ENCODE results near the gene GARNL3.

Gene GARNL3

GRCh38 chr9:127422787-127423186, 158.2 kb downstream of the GARNL3 start:
- H3K27ac ChIP-seq (ENCODE audit: low read length): peak overlapping the region; percentile 90

GRCh38 chr9:127423476-127423933, 158.9 kb downstream of the GARNL3 start:
- Histone ChIP-seq H3K36me3 (ENCODE audit: control insufficient read depth in 2 of 2, insufficient read depth in 2 of 2, low read length in 2 of 2) (peaks cover 2 to 7% of the 10 kb centered on the region in 2 donors), H3K4me3 (ENCODE audit: low read length in 2 of 2) (peak overlapping the region; percentile 78 to 95), H3K9ac (ENCODE audit: low read length in 2 of 2) (peak overlapping the region; percentile 77 to 98), H3K4me1 (ENCODE audit: control insufficient read depth, insufficient read depth, low read length) (peaks cover 24% of the 10 kb centered on the region), H3K27ac (ENCODE audit: low read length) (peak overlapping the region; percentile 90), H3K27me3 (ENCODE audit: control insufficient read depth in 1 of 2, insufficient read depth in 2 of 2, low read length in 2 of 2) (no peaks in the 10 kb centered on the region), H3K9me3 (ENCODE audit: control insufficient read depth in 2 of 2, low read length in 2 of 2) (no peaks in the 10 kb centered on the region)

More at GRCh38 chr9:127422787-127423186, 158.2 kb downstream of the GARNL3 start:
- Histone ChIP-seq H3K4me1 (ENCODE audit: control insufficient read depth, insufficient read depth, low read length) (peaks cover 24% of the 10 kb centered on the region), H3K4me3 (ENCODE audit: low read length in 2 of 2) (peak overlapping the region; percentile 78 to 95), H3K36me3 (ENCODE audit: control insufficient read depth in 2 of 2, insufficient read depth in 2 of 2, low read length in 2 of 2) (peaks cover 2 to 4% of the 10 kb centered on the region in 2 donors), H3K9me3 (ENCODE audit: control insufficient read depth in 2 of 2, low read length in 2 of 2) (no peaks in the 10 kb centered on the region), H3K27me3 (ENCODE audit: control insufficient read depth in 1 of 2, insufficient read depth in 2 of 2, low read length in 2 of 2) (no peaks in the 10 kb centered on the region), H3K9ac (ENCODE audit: low read length in 2 of 2) (peak overlapping the region; percentile 77 to 98)

DNA sequence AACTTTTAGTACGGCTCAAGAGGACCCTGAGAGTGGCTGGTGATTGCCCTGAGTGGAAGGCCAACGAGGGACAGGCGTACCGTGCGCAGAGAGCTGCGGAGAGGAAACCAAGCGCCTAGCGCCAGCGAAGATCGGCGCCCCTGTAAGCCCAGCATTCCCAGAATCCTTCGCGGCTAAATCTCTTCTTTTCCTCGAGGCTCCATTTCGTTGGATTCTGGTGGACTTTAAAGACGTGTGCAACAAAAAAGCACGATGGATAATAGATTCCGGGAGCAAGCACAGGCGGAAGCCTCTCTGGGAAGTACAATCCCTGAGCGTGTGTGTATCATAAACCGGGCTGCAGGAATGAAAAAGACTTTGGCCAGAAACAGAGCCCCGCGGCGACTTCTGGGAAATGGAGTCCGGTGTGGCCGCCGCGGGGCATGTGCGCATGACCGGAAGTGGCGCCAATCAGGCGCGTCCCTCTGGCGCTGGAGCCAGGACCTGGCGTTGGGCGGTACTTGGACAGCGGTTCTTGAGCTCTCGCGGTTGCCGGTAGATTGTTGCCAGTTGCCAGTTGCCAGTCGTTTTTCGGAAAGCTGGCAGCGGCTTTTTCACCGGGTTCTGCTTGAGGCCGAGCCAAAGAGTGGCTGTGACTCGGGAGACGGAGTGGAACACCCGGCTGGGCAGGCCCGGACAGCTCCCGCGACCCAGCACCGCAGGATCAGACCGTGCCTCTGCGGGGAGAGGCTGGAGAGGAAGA, 159.5 kb downstream of the GARNL3 start, which contains the start of gene ZNF79:
Gene ZNF79, plus strand, starts transcription at position 449 of the 742 bp plus-strand sequence. CDS start 406 bp downstream, outside the sequence.
- H3K36me3 ChIP-seq (ENCODE audit: control insufficient read depth in 2 of 2, insufficient read depth in 2 of 2, low read length in 2 of 2): peaks cover under 1 to 11% of the 10 kb centered on the region in 2 donors
- no peaks in the 10 kb centered on the region for H3K27me3 ChIP-seq (ENCODE audit: control insufficient read depth in 1 of 2, insufficient read depth in 2 of 2, low read length in 2 of 2)
- H3K4me1 ChIP-seq (ENCODE audit: control insufficient read depth, insufficient read depth, low read length): peaks cover 24% of the 10 kb centered on the region
- H3K27ac ChIP-seq (ENCODE audit: low read length): peak within 1 kb of the TSS; percentile 90
- H3K9me3 ChIP-seq (ENCODE audit: control insufficient read depth in 2 of 2, low read length in 2 of 2): no peaks in the 10 kb centered on the region
- H3K9ac ChIP-seq (ENCODE audit: low read length in 2 of 2): peak within 1 kb of the TSS; percentile 77 to 98
- H3K4me3 ChIP-seq (ENCODE audit: low read length in 2 of 2): peak within 1 kb of the TSS; percentile 78 to 95

- peak overlapping the region; percentile 77 to 98 for H3K9ac ChIP-seq (ENCODE audit: low read length in 2 of 2)
- no peaks in the 10 kb centered on the region for H3K9me3 ChIP-seq (ENCODE audit: control insufficient read depth in 2 of 2, low read length in 2 of 2)
- H3K4me3 ChIP-seq (ENCODE audit: low read length in 2 of 2): peak overlapping the region; percentile 78 to 95
- peak overlapping the region; percentile 90 for H3K27ac ChIP-seq (ENCODE audit: low read length)
- peaks cover 0 to 12% of the 10 kb centered on the region in 2 donors for H3K36me3 ChIP-seq (ENCODE audit: control insufficient read depth in 2 of 2, insufficient read depth in 2 of 2, low read length in 2 of 2)
- peaks cover 24% of the 10 kb centered on the region for H3K4me1 ChIP-seq (ENCODE audit: control insufficient read depth, insufficient read depth, low read length)
- no peaks in the 10 kb centered on the region for H3K27me3 ChIP-seq (ENCODE audit: control insufficient read depth in 1 of 2, insufficient read depth in 2 of 2, low read length in 2 of 2)
These were observed 160.1 kb downstream of the GARNL3 start for GRCh38 chr9:127424676-127424999.

GRCh38 chr9:127426756-127427155, 162.2 kb downstream of the GARNL3 start:
- Histone ChIP-seq H3K27ac (ENCODE audit: low read length) (no peak overlapping the region), H3K36me3 (ENCODE audit: control insufficient read depth in 2 of 2, insufficient read depth in 2 of 2, low read length in 2 of 2) (peaks cover 8 to 23% of the 10 kb centered on the region in 2 donors), H3K4me3 (ENCODE audit: low read length in 2 of 2) (no peak overlapping the region), H3K4me1 (ENCODE audit: control insufficient read depth, insufficient read depth, low read length) (peaks cover 24% of the 10 kb centered on the region), H3K9ac (ENCODE audit: low read length in 2 of 2) (no peak overlapping the region), H3K9me3 (ENCODE audit: control insufficient read depth in 2 of 2, low read length in 2 of 2) (no peaks in the 10 kb centered on the region), H3K27me3 (ENCODE audit: control insufficient read depth in 1 of 2, insufficient read depth in 2 of 2, low read length in 2 of 2) (no peaks in the 10 kb centered on the region)

GRCh38 chr9:127428348-127428747, 163.8 kb downstream of the GARNL3 start:
- Histone ChIP-seq H3K36me3 (ENCODE audit: control insufficient read depth in 2 of 2, insufficient read depth in 2 of 2, low read length in 2 of 2) (peaks cover 13 to 27% of the 10 kb centered on the region in 2 donors), H3K4me3 (ENCODE audit: low read length in 2 of 2) (no peak overlapping the region), H3K9ac (ENCODE audit: low read length in 2 of 2) (no peak overlapping the region), H3K27me3 (ENCODE audit: control insufficient read depth in 1 of 2, insufficient read depth in 2 of 2, low read length in 2 of 2) (no peaks in the 10 kb centered on the region), H3K27ac (ENCODE audit: low read length) (no peak overlapping the region), H3K9me3 (ENCODE audit: control insufficient read depth in 2 of 2, low read length in 2 of 2) (no peaks in the 10 kb centered on the region), H3K4me1 (ENCODE audit: control insufficient read depth, insufficient read depth, low read length) (peaks cover 12% of the 10 kb centered on the region)

DNA sequence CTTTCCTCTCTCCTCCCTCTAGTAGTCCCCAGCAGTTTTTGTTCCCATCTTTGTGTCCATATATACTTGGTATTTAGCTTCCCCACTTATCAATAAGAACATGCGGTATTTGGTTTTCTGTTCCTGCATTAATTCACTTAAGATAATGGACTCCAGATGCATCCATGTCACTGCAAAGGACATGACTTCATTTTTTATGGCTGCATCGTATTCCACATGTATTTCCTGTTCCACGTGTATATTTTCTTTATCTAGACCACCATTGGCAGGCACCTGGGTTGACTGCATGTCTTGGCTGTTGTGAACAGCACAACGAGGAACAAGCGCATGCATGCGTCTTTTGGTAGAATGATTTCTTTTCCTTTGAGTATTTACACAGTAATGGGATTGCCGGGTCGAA, 165.8 kb downstream of the GARNL3 start:
- Histone ChIP-seq H3K9me3 (ENCODE audit: control insufficient read depth in 2 of 2, low read length in 2 of 2) (no peaks in the 10 kb centered on the region), H3K27me3 (ENCODE audit: control insufficient read depth in 1 of 2, insufficient read depth in 2 of 2, low read length in 2 of 2) (no peaks in the 10 kb centered on the region), H3K27ac (ENCODE audit: low read length) (no peak overlapping the region), H3K4me3 (ENCODE audit: low read length in 2 of 2) (no peak overlapping the region), H3K4me1 (ENCODE audit: control insufficient read depth, insufficient read depth, low read length) (peaks cover 5% of the 10 kb centered on the region), H3K36me3 (ENCODE audit: control insufficient read depth in 2 of 2, insufficient read depth in 2 of 2, low read length in 2 of 2) (peaks cover 32 to 45% of the 10 kb centered on the region in 2 donors), H3K9ac (ENCODE audit: low read length in 2 of 2) (no peak overlapping the region)

DNA sequence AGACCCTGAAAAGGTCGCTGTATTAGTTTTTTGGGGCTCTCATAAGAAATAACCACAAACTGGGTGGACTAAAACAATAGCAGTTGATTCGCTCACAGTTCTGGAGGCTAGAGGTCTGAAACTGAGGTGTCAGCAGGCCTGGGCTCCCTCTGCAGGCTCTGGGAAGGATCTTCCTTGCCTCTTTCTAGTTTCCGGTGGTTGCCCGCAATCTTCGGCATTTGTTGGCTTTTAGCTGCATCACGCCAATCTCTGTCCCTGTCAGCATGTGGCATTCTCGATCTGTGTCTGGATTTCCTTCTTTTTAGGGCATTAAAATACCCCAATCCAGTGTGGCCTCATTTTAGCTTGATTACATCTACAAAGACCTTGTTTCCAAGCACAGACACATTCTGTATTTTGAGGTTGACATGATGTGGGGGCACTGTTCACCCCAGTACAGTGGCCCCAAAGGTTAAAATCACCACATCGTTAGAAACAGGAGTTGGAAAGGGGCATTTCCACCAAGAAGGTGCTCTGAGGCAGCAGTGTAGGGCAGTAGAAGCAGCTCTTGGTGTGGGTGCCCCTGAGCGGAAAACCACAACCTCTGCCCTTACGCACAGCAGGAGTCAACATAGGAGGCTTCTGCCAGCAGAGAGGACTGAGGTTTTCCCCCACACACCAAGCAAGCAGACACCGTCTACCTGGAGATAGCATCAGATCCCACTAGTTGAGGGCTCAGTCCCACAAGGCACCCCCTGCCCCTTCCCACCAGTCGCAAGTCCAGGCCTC, 173.1 kb downstream of the GARNL3 start:
- Histone ChIP-seq H3K4me1 (ENCODE audit: control insufficient read depth, insufficient read depth, low read length) (no peaks in the 10 kb centered on the region), H3K4me3 (ENCODE audit: low read length in 2 of 2) (no peak overlapping the region), H3K36me3 (ENCODE audit: control insufficient read depth in 2 of 2, insufficient read depth in 2 of 2, low read length in 2 of 2) (peaks cover 63 to 76% of the 10 kb centered on the region in 2 donors), H3K9me3 (ENCODE audit: control insufficient read depth in 2 of 2, low read length in 2 of 2) (no peaks in the 10 kb centered on the region), H3K27ac (ENCODE audit: low read length) (no peak overlapping the region), H3K9ac (ENCODE audit: low read length in 2 of 2) (no peak overlapping the region), H3K27me3 (ENCODE audit: control insufficient read depth in 1 of 2, insufficient read depth in 2 of 2, low read length in 2 of 2) (no peaks in the 10 kb centered on the region)

- H3K36me3 ChIP-seq (ENCODE audit: control insufficient read depth in 2 of 2, insufficient read depth in 2 of 2, low read length in 2 of 2): peaks cover 59 to 74% of the 10 kb centered on the region in 2 donors
- no peak overlapping the region for H3K4me3 ChIP-seq (ENCODE audit: low read length in 2 of 2)
- H3K4me1 ChIP-seq (ENCODE audit: control insufficient read depth, insufficient read depth, low read length): no peaks in the 10 kb centered on the region
- H3K27ac ChIP-seq (ENCODE audit: low read length): no peak overlapping the region
- no peaks in the 10 kb centered on the region for H3K9me3 ChIP-seq (ENCODE audit: control insufficient read depth in 2 of 2, low read length in 2 of 2)
- H3K9ac ChIP-seq (ENCODE audit: low read length in 2 of 2): no peak overlapping the region
- no peaks in the 10 kb centered on the region for H3K27me3 ChIP-seq (ENCODE audit: control insufficient read depth in 1 of 2, insufficient read depth in 2 of 2, low read length in 2 of 2)
These were observed 173.8 kb downstream of the GARNL3 start for GRCh38 chr9:127438394-127438793.
